GM03348 (cell line): ENCODE data around the gene PKDREJ.

Experiments
- DNase-seq: peaks from one replicate; pipeline ENCODE4 v3.0.0; 2012; ENCODE audit warnings: low spot score

PKDREJ gene

GRCh38 chr22:46290121-46290842 lies 27.1 kb upstream of the PKDREJ start:
- no peak for DNase-seq

- DNase-seq = no peak
Measured at GRCh38 chr22:46289244-46289891, 26.2 kb upstream of the PKDREJ start.

- DNase-seq = no peak
Measured at GRCh38 chr22:46288846-46289243, 25.7 kb upstream of the PKDREJ start.

- DNase-seq = no peak
Measured at GRCh38 chr22:46287873-46288751, 25.0 kb upstream of the PKDREJ start.

- DNase-seq = no peak
Measured at GRCh38 chr22:46286941-46287872, 24.1 kb upstream of the PKDREJ start.

- no peak for DNase-seq
Measured at GRCh38 chr22:46286006-46286405, 22.9 kb upstream of the PKDREJ start.

DNA sequence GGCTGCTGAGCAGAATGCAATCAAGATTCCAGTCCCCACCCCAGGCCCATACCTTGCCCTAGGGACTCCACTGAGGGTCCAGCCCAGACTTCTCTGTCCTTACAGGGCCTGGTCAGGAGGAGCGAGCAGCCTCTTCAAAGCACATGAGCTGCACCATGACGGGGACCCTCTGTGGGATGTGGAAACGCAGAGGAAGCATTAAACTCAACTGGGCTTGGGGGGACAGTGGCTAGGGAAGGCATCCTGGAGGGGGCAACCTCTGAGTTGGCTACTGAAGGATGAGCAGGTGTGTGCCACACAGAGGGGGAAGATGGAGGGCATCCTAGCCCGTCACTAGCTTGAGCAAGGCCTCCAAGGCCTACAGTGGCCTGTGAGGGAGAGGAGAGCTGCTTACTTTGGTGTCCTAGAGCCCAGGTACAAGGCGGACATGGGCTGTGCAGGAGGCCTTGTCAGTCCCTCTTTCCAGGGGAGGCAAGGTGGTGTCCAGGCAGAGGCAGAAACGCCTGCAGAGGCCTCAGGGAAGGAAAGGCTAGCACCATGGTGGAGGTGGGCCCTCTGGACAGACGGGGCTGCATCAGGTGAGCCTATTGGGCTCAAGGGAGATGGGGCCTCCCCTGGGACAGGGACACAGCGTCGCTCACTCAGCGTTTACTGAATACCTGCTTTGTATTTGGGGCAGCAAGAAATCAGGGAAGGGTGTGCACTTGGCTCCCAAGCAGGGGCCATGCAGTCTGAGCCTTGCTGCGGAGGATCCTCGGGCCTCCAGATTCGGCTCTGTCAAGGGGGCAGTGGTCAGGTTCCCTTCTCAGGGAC lies 18.9 kb upstream of the PKDREJ start:
- no peak for DNase-seq

DNA sequence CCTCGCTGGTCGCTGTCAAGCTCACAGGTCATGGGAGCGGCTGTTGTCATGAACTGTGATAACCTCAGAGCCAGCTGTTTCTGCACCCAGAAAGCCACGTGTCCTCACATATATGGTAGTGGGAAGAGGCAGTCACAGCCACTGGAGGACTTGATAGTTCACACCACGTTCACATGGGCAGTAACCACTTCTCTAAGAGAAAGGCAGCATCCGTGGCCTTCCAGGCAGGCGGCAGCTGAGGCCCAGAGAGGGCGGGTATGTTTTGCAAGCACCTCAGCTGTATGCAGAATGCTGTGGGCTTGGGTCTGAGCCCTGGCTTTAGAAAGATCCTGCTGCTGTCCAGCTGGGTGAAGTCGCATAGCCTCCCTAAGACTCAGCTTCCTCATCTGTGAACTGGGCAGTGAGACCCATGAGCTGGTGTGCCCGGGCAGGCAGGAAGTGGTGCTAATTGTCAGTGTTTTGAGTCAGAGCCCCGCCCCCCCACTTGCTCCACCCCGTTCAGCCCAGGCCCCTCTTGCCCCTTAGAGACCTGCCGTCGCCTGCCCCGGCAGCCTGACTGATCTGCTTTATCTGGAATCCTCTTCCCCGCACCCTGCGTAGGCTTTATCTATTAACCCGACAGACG lies 18.0 kb upstream of the PKDREJ start:
- no peak for DNase-seq

- no peak for DNase-seq
Measured at GRCh38 chr22:46280063-46280817, 17.1 kb upstream of the PKDREJ start.

- no peak for DNase-seq
Measured at GRCh38 chr22:46278656-46279645, 15.8 kb upstream of the PKDREJ start.

- no peak for DNase-seq
Measured at GRCh38 chr22:46276563-46276962, 13.4 kb upstream of the PKDREJ start.

- DNase-seq = no peak
Measured at GRCh38 chr22:46275455-46276122, 12.4 kb upstream of the PKDREJ start.

DNA sequence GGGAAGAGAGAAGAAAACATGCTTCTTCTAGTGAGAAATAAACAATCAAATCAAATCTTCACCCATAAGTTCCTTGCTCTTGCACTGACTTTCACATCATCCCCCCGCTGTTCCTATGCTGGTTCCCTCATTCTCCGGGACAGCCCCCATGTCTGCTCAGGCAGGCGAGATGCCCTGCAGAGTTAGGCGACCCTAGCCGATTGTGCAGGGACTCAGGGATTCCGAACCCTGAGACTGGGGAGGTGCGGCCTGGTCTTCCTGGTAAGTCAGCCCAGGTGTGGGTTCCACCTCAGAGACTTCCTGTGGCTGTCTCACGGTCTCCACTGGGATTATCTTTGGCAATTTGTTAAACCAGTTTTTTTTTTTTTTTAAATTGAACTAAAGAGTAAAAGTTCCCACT lies 11.2 kb upstream of the PKDREJ start:
- DNase-seq = no peak

- no peak for DNase-seq
Measured at GRCh38 chr22:46273432-46274148, 10.4 kb upstream of the PKDREJ start.

DNA sequence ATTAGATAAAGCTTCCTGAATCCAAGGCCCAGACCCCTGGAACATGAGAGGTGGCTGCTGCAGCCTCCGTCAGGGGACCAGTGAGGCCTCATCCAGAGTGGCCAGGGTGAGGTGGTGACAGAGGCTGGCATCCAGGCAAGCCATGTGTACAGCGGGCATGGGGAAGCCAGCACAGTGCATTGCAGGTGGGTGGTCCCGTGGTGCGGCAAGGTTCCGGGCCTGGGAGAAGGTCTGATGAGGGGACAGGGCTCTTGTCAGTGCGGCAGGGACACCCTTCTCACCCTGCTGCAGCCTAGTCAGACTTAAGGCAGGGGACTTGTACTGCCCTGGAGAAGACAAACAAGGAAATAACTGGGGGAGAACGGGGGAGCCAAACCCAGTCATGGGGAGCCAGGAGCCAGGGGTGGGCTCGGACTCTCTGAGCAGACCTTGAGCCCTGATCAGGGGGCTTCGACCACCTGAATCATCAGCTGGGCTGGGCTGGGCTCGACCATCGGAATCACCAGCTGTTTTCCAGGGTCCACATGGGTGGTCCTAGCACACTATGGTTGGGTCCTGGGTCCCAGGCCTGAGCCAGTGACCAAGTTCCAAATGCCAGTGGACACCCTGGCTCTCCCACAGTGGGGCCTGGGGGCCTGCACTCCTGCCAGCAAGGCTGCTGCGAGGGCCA lies 9.8 kb upstream of the PKDREJ start:
- no peak for DNase-seq

GRCh38 chr22:46272196-46272595 lies 9.1 kb upstream of the PKDREJ start:
- no peak for DNase-seq

GRCh38 chr22:46269564-46269963 lies 6.4 kb upstream of the PKDREJ start:
- DNase-seq = no peak
